DMS 273 treated with DMSO at 0.1 percent for 48 hours (cell line): ENCODE results near the gene MARCOL.

Experiments used
- DNase-seq: peaks from one replicate; lab custom pipeline; 2025; lab: John Stamatoyannopoulos, UW

The MARCOL gene

GRCh38 chr5:148238418-148238794 is at the start of gene MARCOL:
MARCOL (plus strand) TSS chr5:148238525; CDS start chr5:148238598, 73 bp downstream.
- no peak for DNase-seq

DNA sequence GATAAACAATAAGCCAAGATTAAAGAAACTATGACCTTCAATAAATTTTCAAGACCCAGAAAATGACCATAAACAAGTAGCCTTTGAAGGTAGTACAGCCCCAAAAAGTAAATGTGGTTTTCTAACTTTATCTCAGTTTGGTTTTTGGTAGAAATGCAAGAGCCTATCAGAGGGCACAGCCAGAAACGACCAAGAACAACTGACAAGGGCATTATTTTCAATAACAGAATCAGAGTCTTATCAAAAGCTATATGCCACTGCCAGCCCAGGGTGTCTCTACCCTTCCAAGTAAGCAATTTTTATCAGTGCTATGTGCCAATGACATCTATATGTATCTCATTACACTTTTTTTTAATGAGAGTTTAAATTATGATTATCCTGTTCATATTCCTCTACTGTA is 47.3 kb upstream of the MARCOL start:
- no peak for DNase-seq

DNA sequence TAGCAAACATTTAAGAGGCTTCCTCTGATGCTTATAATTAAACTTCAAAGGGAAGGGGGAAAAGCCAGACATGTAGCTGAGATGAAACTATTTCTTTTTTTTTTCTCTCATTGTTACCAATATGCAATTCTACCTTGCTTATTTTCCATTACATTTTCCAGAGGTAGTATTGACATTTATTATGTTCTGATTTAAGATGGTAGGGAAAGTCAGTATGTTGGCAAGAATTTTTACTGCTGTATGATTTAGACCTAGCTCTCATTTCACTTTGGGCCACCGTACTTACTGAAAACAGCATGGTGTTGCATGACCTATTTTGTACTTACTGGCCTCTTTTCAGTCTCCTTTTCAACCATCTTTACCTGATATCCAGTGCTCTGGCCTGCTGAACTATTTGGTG is 45.1 kb upstream of the MARCOL start:
- DNase-seq: no peak

- no peak for DNase-seq
Measured at GRCh38 chr5:148201151-148201550, 37.2 kb upstream of the MARCOL start.

DNA sequence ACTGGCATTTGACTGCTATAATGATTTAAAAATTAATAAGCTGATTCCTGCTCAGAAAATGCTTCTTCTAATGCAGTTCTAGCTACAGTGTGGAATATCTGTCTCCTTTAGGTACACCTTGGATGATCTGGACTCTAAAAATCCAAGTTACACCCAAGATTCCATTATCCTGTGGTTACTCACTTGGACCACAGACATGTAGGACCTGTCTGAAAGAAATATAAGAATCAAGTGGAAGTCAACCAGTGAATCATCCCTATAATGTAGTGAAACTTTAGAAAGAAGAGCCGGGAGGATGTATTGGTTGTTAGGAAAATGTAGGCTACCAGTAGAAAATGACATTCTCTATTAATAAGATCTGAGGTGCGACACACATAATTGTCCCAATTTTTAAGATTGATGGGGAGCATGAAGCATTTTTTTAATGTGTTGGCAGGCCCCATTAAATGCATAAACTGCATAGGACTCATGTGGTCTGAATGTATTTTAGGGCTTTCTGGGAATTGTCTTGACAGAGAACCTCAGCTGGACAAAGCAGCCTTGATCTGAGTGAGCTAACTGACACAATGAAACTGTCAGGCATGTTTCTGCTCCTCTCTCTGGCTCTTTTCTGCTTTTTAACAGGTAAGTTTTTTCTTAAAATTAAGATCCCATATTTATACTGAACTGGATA is 35.7 kb upstream of the MARCOL start, which contains the start of gene SPINK6:
TSS of gene SPINK6 (plus strand) at position 512 of the 673 bp plus-strand sequence. CDS start at position 567, 55 bp downstream.
- no peak for DNase-seq

DNA sequence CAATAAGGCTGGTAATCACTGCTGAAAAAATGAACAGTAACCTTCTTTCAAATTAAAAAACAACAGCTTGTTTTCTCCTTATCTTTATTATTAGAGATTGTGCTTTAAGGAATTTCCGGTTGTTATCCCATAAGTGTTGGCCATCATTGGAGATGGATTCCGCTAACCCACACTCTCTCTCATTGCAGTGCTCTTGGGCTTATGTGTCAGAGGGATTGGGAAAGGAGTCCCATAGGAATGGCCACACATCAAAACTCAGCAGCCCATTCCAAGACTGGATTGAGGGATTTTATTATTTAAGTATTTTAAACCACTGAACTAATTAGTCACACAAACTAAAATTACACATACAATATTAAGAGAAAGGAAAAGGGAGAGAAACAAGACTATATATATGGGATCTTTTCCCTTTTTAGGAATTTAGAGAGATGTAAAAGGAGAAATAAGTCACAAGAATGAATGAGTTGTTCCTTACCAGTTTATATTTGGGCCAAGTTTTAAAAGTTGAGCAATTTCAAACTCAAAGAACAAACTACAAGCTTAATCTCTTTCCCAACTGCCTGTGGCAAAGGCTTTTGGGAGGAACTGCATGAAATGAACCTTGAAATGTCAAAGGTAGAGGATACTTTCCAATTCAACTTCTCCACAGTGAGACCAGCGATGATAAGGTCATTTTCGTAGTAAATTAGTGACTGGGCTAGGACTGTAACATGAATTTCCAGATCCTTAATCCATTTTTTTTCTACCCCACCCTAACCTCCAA is 33.1 kb upstream of the MARCOL start:
- no peak for DNase-seq

- DNase-seq: no peak
Measured at GRCh38 chr5:148205865-148206264, 32.5 kb upstream of the MARCOL start.

DNA sequence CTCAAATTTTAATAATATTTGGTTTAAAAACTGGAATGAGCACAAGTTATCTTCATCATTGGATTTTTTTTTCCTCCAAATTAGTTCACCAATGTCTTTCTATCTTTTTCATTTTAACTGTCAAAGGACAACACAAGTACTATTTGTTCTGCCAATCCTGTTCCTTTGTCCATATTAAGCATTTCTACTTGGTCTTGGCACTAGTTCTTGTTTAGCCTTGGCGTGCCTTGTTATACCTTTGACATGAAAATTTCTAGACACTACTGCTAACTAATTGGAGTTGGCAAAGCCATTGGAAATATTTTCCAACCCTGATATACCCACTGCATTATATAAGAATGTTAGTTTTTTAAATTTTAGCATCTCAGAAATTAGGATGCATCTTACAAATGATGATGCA is 31.7 kb upstream of the MARCOL start:
- DNase-seq: no peak

DNA sequence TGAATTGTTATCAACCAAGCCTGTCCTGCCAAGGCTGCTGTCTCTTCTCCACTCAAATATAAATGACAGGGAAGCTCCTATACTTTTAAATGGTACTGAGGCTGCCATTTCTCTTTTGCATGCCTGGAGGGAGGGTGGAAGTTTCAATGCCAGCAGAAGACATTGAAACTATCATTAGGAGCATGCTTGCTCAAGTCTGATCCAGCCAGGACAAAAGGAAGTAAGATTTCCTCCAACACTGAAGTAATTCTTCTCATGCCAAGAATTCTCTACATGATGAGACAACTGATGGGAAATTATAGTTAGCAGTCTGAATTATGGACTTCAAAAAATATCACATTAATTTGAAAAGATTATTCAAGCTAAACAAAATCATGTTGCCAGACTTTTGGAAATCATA is 30.1 kb upstream of the MARCOL start:
- DNase-seq: no peak

- no peak for DNase-seq
Measured at GRCh38 chr5:148209151-148209770, 29.1 kb upstream of the MARCOL start.

DNA sequence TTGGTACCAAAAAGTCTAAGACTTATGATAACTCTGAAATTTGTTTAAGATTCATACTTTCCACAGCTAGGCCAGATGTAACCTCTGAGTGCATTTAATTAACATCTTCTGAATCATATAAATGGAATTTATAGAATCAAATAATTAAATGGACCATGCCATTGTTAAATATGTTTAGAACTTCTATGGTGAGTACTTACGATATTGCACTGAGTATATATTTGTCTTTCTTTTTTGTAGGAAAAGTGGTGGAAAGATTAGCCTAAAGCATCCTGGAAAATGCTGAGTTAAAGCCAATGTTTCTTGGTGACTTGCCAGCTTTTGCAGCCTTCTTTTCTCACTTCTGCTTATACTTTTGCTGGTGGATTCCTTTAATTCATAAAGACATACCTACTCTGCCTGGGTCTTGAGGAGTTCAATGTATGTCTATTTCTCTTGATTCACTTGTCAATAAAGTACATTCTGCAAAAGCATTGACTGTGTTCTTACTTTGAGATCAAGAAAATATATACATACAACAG is 23.6 kb upstream of the MARCOL start:
- no peak for DNase-seq

- no peak for DNase-seq
Measured at GRCh38 chr5:148221508-148221907, 16.8 kb upstream of the MARCOL start.

- DNase-seq: no peak
Measured at GRCh38 chr5:148224117-148224742, 14.1 kb upstream of the MARCOL start.

GRCh38 chr5:148228392-148228984 is 9.8 kb upstream of the MARCOL start:
- no peak for DNase-seq

- DNase-seq: no peak
Measured at GRCh38 chr5:148229840-148230239, 8.5 kb upstream of the MARCOL start.

DNA sequence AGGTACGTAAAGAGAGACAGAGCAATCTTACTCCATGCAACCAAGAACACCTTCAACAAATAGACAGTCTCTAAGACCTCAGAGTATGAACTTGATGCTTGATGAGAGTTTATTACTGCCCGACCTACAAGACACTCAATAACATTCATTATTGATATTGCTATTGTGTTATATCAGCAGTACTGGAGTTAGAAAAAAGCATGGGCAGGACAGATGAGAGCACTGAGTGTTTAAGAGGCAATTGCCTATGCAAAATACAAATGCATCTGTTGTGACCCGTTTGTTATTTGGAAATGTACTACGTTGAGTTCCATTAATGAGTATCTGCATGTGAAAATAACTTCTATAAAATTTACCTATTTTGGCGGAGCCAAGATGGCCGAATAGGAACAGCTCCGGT is 8.1 kb upstream of the MARCOL start:
- no peak for DNase-seq

- DNase-seq: no peak
Measured at GRCh38 chr5:148237785-148238417, 424 bp upstream of the MARCOL start.

GRCh38 chr5:148248894-148249293 is 10.6 kb downstream of the MARCOL start:
- DNase-seq: no peak

DNA sequence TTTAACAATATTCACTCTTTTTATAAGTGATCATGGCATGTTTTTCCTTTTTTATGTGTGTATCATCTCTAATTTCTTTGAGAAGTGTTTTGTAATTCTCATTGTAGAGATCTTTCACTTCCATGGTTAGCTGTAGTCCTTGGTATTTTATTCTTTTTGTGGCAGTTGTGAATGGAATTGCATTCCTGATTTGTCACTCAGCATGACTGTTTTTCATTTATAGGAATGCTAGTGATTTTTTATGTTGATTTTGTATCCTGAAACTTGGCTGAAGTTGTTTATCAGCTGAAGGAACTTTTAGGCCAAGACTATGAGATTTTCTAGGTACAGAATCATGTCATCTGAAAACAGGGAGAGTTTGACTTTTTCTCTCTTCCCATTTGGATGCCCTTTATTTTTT is 17.1 kb downstream of the MARCOL start:
- DNase-seq: no peak

DNA sequence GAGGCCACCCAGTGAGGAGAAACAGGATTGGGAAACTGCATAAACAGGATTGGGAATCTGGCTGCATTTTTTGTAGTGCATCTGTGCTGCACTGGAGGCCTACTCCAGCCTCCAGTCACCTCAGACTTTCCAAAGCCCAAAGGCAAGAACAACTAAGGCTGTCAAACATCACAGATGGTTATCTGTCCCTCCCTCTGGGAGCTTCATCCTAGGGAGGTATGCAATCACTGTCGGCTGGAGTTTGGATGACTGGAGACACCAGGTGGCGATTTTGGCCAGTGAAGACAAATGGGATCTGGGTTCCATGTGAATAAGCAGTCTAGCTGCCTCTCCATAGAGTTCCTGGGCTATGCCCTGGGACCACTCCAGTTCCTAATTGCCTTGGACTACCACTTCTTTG is 21.0 kb downstream of the MARCOL start:
- no peak for DNase-seq

DNA sequence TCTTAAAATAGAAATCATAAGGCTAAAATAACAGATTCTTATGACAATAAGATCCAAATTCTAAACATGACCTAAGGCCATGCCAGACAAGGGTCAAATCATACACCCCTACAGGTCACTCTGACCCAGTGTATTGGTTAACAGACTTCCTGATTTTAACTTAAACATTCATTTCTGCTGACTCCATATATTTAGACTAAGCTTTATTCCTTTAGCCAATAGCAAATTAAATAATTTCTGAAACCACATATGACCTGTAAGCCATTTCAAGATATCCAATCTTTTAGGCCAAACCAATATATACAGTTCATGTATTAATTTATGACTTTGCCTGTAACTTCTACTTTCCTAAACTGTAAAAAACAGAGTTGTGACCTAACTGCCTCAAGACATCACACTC is 22.9 kb downstream of the MARCOL start:
- DNase-seq: no peak

DNA sequence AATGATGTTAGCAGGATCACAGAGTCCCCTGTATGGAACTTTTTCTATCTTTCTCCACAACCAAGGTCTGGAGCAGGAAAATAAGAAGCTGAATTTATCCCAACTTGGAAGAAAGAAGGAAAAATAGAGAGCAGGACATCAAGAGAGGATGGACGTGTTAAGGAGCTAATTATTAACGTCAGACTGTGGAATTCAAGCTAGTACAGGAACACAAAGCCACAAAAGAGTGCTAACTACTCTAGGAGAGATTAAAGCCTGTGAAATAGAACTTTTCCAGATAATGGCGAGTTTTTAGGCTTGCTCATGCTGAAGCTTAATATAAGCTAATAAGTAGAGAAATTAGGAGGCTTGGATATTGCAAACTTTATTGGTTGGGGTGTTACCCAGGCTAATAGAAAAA is 29.6 kb downstream of the MARCOL start:
- DNase-seq: no peak
